MCF 10A (cell line): Measurements from ENCODE around the gene SEBOX. TPM values are rescaled to one million over a fixed set of nuclear protein-coding genes. Genes with fewer than 3 reads are reported as not detected.

ENCODE experiments used
- BruUV-seq: library from RNA; stranded (reverse); fragments of 400-500 nt; replicated peaks from 2 replicates; lab custom pipeline; 2021; lab: Mats Ljungman, UMichigan
- CTCF ChIA-PET: fragments of 300-600 bp; sonication (Branson Sonifier 250); formaldehyde crosslinking; extraction: SDS; loops from one replicate; lab custom pipeline; 2021; ENCODE audit warnings: antibody characterized with exemption, inconsistent platforms; lab: Yijun Ruan, JAX
- POLR2A ChIA-PET: fragments of 300-600, 350-650 bp; sonication (Branson Sonifier 250); formaldehyde crosslinking; extraction: SDS; loops from one replicate; lab custom pipeline; 2020; ENCODE audit warnings: antibody characterized with exemption, inconsistent platforms; lab: Yijun Ruan, JAX
- DNase-seq: peaks from one replicate; pipeline ENCODE4 v3.0.0-alpha.2; 2018; ENCODE audit not compliant: unreplicated experiment
- H3K27ac Mint-ChIP-seq: one replicate; pipeline ENCODE4 v1.8.0; 2022; ENCODE audit warnings: mild to moderate bottlenecking, low read depth, mixed read lengths; ENCODE audit not compliant: unreplicated experiment
- H3K27me3 Mint-ChIP-seq: one replicate; pipeline ENCODE4 v1.8.0; 2022; ENCODE audit warnings: mixed read lengths; ENCODE audit not compliant: insufficient read depth, unreplicated experiment
- H3K36me3 Mint-ChIP-seq: one replicate; pipeline ENCODE4 v1.8.0; 2022; ENCODE audit warnings: mild to moderate bottlenecking, moderate library complexity, mixed read lengths; ENCODE audit not compliant: insufficient read depth, unreplicated experiment
- H3K4me1 Mint-ChIP-seq: one replicate; pipeline ENCODE4 v1.8.0; 2022; ENCODE audit warnings: mixed read lengths; ENCODE audit not compliant: insufficient read depth, unreplicated experiment
- H3K4me3 Mint-ChIP-seq: one replicate; pipeline ENCODE4 v1.8.0; 2022; ENCODE audit warnings: mild to moderate bottlenecking, moderate library complexity, mixed read lengths; ENCODE audit not compliant: unreplicated experiment
- H3K9me3 Mint-ChIP-seq: one replicate; pipeline ENCODE4 v1.8.0; 2022; ENCODE audit warnings: mixed read lengths; ENCODE audit not compliant: unreplicated experiment
- intact Hi-C: fragments of 100-400 bp; cut with micrococcal nuclease; formaldehyde crosslinking; loops from 2 replicates; pipeline ENCODE4 v1.14.1; 2022
- total RNA-seq: library from RNA; stranded (reverse); gene quantifications from 2 replicates; pipeline ENCODE4 v1.2.3, GENCODE V29; 2022
- TF ChIP-seq, protein P1 (sequence below): fragments of 200-600 bp; IDR thresholded peaks from one replicate; pipeline ENCODE4 v1.8.0; 2022; ENCODE audit warnings: antibody characterized with exemption, mild to moderate bottlenecking; ENCODE audit not compliant: unreplicated experiment

The SEBOX gene
- total RNA-seq, 1 experiment from 2014 or later: not detected

DNA sequence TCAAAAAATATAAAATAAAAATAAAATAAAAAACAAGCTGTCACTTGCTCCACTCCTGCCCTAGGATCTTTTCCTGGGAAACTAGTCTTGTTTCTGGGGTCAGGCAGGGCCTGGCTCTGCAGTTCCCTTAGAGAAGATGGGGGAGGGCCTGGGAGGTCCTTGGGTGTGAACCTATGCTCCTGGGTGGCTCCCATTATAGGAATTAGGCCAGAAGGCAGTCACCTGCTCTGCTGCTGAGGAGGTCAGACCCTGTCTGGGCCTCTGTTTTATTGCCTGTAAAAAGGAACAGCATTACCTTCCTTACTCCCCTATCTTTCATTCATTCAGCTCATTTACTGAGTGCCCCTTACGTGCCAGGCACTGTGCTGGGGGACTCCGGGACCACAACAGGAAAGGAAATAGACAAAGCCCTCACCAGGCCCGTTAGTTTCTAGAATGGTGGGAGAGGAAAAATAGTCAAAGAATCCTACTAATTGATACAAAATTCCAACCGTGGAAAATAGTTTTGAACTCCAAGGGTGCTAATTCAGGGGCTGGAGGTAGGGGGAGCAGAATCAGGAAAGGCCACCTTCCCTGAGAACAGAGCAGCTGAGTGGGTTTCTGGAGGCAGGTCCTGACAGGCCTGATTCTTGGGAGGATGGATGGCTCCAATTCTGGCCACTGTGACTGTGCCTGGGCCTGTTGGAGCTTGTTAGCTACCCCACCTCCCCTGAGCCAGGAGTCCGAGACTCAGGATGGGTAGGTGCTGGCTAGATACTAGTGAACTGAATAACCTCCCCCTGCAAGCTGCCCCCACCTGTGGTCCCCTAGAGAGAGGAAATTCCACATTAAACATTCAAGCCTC is 42.4 kb upstream of the SEBOX start:
- Mint-ChIP-seq H3K27ac (peak overlapping the region; percentile 21), H3K9me3 (no peaks in the 10 kb centered on the region), H3K4me3 (peak overlapping the region; percentile 4), H3K36me3 (peaks cover 17% of the 10 kb centered on the region), H3K27me3 (no peaks in the 10 kb centered on the region), H3K4me1 (peaks cover 23% of the 10 kb centered on the region)
- peak; percentile 91 for DNase-seq
- CTCF ChIA-PET: interaction anchor here (0.7 to 1.8 kb wide), 10 partner anchors 9 to 133 kb away, joined by 3 to 23 read pairs (median 4); partner anchors contain the start of genes SLC13A2 and TNFAIP1
- POLR2A ChIA-PET: interaction anchor here (0.6 to 5.8 kb wide), 18 partner anchors 9 to 164 kb away, joined by 3 to 57 read pairs (median 5); partner anchors contain the start of genes IFT20, PIGS, POLDIP2 and TNFAIP1
- TF ChIP-seq, protein P1, sequence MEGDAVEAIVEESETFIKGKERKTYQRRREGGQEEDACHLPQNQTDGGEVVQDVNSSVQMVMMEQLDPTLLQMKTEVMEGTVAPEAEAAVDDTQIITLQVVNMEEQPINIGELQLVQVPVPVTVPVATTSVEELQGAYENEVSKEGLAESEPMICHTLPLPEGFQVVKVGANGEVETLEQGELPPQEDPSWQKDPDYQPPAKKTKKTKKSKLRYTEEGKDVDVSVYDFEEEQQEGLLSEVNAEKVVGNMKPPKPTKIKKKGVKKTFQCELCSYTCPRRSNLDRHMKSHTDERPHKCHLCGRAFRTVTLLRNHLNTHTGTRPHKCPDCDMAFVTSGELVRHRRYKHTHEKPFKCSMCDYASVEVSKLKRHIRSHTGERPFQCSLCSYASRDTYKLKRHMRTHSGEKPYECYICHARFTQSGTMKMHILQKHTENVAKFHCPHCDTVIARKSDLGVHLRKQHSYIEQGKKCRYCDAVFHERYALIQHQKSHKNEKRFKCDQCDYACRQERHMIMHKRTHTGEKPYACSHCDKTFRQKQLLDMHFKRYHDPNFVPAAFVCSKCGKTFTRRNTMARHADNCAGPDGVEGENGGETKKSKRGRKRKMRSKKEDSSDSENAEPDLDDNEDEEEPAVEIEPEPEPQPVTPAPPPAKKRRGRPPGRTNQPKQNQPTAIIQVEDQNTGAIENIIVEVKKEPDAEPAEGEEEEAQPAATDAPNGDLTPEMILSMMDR: no peak
- intact Hi-C loops: no loop called here
- BruUV-seq: no TSS peak

DNA sequence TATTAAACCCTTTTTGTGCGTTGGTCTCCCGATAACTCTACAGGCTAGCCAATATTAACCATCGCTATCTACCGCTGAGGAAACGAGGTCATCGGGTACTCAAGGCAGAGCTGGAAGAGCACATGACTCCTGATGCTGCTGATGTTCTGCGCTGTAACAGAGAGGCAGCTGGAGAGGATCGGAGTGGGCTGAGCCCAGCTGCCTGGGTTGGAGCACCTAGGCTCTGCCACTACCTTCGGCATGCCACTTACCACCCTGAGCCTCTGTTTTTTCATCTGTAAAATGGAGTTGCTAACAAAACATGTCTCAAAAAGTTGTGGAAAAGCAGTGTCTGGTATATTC is 41.4 kb upstream of the SEBOX start:
- POLR2A ChIA-PET: interaction anchor here (0.7 to 5.8 kb wide), 12 partner anchors 10 to 165 kb away, joined by 3 to 57 read pairs (median 6); partner anchors contain the start of genes IFT20, PIGS, POLDIP2 and TNFAIP1
- H3K27me3 Mint-ChIP-seq: no peaks in the 10 kb centered on the region

GRCh38 chr17:28405632-28406472 is 40.9 kb upstream of the SEBOX start, which contains the start of gene SLC46A1:
TSS of gene SLC46A1 (minus strand) at chr17:28406212. CDS start at chr17:28406114, 98 bp downstream.
- intact Hi-C loops: no loop called here
- peak; percentile 44 for DNase-seq
- POLR2A ChIA-PET: interaction anchor here (0.6 to 5.8 kb wide), 15 partner anchors 9 to 180 kb away, joined by 3 to 57 read pairs (median 4); partner anchors contain the start of genes IFT20, PIGS, POLDIP2 and TNFAIP1
- H3K9me3 Mint-ChIP-seq: no peaks in the 10 kb centered on the region
- H3K27ac Mint-ChIP-seq: no peak within 1 kb of the TSS
- peaks cover 23% of the 10 kb centered on the region for H3K4me1 Mint-ChIP-seq
- H3K27me3 Mint-ChIP-seq: no peaks in the 10 kb centered on the region
- TF ChIP-seq, protein P1: no peak
- peak within 1 kb of the TSS; percentile 86 for H3K4me3 Mint-ChIP-seq
- H3K36me3 Mint-ChIP-seq: peaks cover 30% of the 10 kb centered on the region
- BruUV-seq: no TSS peak
- CTCF ChIA-PET: interaction anchor here (0.6 to 2.4 kb wide), 4 partner anchors 10 to 154 kb away, joined by 3 to 16 read pairs (median 5); no protein-coding TSS in a partner anchor

More for the DNA sequence above, 41.4 kb upstream of the SEBOX start:
- Mint-ChIP-seq H3K4me3 (peak overlapping the region; percentile 86), H3K4me1 (peaks cover 23% of the 10 kb centered on the region), H3K27ac (no peak overlapping the region), H3K9me3 (no peaks in the 10 kb centered on the region), H3K36me3 (peaks cover 26% of the 10 kb centered on the region)
- intact Hi-C loops: no loop called here
- CTCF ChIA-PET: interaction anchor here (0.6 to 1.7 kb wide), 3 partner anchors 10 to 86 kb away, joined by 3 to 23 read pairs (median 7); no protein-coding TSS in a partner anchor
- peak; percentile 17 for DNase-seq
- no TSS peak for BruUV-seq
- TF ChIP-seq, protein P1: no peak
